CD1c-positive myeloid dendritic cell (primary cell): ENCODE data around the gene TBX5.

Experiments
- DNase-seq: peaks from one replicate; pipeline ENCODE4 v3.0.0-alpha.2; 2016; ENCODE audit errors: extremely low spot score

TBX5 gene

DNA sequence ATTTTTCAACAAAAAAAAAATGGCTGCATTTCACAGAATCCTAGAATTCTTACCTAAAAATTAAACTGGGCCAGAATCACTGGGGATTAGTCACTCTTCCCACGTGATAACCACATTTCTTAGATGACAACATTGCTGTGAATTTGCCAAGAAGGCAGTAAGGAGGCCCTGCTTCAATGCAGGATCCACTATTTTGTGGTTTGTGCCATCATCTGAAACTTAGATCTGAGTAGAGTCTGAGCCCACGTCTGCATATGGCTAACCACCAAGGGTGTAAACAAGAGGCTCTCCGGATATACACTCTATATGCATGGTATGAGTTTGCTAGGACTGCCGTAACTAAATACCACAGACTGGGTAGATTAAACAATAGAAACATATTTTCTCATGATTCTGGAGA lies 24.4 kb upstream of the TBX5 start:
- DNase-seq, result no peak

DNA sequence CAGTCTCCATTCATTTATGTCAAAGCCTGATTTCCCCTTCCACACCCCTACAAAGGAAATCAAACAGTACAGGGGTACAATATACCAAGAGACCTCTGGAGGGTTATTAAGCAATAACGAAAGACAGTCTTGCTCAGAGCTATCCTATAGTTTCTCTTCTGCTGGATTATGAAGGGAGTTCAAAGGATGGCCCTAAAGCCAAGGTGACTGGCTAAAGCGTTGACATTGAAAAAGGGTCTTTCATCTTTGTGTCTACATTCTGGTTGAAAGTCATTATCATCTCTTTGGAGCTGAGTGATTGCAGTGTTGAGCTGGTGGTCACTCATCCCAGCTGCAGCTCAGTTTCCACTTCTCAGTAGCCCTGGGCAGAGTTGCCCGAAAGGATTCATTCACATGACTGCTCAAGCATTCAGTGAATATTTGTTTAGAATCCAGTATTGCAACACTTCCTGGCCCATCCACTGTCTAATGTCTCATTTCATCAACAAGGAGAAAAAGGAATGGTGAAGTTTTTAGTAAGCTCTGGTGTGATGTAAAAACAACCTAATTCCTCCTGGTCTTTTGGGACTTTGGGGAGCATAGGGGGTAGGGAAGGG lies 19.2 kb upstream of the TBX5 start:
- no peak for DNase-seq

GRCh38 chr12:114420944-114421335 lies 15.0 kb upstream of the TBX5 start:
- DNase-seq, result no peak

GRCh38 chr12:114420182-114420943 lies 14.4 kb upstream of the TBX5 start:
- DNase-seq, result no peak

GRCh38 chr12:114416028-114416427 lies 10.1 kb upstream of the TBX5 start:
- DNase-seq, result no peak

DNA sequence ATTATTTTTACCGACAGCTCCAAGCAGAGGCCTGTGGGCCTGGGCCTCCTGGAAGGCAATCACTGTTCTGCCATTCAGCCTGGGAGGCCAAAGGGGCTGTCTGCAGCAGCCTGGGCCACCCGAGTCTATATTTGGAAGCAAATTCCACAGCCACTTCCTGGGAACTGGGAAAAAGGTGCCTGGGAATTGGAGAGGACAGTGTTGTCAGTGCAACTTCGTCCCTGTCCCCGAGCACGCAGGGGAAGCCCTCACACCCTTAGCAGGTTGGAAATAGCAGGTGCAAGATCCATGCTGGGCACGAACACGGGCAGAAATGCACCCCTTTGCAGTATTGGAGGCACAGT lies 9.6 kb upstream of the TBX5 start:
- DNase-seq, result no peak

GRCh38 chr12:114414866-114415524 lies 9.1 kb upstream of the TBX5 start:
- DNase-seq, result no peak

GRCh38 chr12:114414031-114414865 lies 8.3 kb upstream of the TBX5 start:
- DNase-seq, result no peak

- DNase-seq, result no peak
Observed at GRCh38 chr12:114412825-114413749, 7.1 kb upstream of the TBX5 start.

GRCh38 chr12:114412307-114412706 lies 6.4 kb upstream of the TBX5 start:
- no peak for DNase-seq

DNA sequence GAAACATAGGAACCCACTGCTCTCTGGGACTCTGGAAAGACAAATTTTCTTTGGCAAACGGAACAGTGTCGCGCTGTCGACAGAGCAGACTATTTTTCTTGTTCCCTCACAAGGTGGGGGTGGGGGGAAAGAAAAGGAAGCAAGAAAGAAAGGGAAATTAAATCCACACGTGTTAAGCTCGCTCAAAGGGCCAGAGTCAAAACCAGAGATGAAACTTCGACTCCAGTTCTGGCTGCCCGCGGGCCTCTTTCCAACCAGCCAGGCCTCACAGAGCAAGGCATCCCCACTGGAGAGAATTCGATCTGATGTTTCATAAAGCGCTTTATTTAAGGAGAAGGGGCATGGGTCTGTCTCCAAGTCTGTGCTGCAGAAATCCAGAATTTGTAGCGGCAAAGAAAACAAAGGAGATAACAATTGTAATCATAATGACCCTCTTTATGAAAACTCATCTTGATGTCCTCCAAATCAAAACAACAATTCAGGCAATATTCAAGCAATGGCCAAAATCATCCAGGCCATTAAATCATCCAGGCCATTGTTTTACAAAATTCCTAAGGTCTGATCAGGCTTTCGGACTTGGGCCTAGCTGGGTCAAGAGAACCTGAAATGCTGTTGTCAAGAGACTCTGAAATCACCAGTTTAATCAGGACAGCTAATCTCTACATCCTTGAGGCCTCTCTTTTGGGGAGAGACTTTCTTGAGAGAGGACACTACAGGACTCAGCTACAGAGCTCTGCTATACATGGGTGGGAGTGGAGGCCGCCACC lies 5.3 kb upstream of the TBX5 start:
- DNase-seq, result no peak

DNA sequence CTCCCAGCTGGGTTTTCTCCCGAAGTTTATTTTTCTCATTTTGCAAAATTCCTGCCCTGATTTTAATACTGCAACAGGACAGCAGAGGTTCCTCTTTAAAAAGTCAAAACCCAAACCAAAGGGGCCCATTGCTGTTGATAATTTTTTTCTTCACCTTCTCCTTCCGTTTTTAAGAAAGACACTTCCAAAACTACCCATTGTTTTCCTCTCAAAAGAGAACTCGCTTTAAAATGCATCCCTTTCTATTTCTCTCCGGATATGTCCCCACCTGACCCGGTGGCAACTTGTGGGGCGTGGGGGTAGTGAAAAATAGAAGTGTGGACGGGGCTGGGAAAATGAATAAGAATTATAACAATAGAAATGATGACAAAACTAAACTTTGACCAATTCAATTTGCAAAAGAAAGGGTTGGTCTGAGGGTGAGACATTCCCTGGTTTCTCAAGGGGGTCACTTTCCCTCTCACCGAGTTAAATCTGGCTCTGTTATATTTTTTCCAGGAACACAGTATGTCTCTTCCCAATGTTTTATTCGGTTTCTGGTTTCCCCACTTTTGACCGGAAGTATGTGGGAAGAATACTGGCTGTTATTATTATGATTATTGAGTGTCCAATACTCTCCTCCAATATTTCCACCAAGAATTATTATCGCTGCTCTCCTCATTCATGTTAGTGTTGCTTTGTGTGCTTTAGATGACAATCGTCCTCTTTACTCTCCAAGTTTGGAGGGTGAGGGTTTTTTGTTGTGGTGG lies 4.1 kb upstream of the TBX5 start:
- no peak for DNase-seq

DNA sequence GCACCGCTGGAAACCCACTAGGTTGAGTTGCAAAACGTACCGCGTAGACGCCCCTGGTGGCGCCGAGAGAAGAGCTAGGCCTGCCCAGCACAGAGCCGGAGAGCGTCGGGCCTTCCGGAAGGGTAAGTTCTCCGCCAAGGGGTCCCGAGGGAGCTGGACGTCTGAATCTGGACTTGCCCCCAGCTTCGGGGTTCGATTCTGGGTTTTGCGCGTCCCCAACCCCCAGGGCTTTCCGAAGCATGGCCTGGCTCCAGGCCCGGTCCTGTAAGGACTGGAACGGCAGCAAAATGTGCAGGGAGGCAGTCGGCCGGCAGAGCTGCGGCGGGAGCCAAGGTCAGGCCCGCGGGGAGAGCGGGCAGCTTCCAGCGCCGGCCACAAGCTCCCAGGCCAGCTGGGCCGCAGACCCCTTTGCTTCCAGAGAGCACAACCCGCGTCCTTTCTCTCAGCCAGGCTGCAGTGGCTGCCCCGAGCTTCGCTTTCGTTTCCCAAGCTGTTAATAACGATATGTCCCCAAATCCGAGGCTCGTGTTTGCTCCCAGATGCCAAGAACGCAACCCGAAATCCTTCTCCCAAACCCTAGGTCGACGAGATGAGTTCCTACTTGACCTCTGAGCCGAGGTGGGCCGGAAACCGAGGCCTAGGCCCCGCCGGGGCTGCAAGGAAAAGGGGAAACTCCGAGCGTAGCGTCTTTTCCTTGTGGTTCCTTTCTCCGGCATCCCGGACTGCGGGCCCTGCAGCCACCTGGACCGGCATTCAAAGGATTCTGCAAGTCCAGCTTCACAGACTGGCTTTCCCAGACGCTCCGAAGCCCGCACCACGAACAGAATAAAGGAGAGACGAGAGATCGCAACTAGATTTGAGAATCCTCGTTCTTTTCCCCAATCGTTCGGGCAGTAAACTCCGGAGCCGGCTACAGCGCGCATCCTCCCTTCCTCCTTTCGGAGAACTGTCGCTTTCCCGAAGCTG lies 3.2 kb upstream of the TBX5 start:
- DNase-seq, result no peak

DNA sequence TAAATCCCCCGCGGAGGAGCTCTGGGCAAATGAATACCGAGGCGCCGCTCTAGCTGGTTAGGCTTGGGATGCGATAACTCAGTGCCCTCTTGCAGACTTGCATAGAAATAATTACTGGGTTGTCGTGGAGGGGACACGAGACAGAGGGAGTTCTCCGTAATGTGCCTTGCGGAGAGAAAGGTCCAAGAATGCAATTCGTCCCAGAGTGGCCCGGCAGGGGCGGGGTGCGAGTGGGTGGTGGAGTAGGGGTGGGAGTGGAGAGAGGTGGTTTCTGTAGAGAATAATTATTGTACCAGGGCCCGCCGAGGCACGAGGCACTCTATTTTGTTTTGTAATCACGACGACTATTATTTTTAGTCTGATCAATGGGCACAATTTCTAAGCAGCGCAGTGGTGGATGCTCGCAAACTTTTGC lies 2.5 kb upstream of the TBX5 start:
- DNase-seq, result no peak

DNA sequence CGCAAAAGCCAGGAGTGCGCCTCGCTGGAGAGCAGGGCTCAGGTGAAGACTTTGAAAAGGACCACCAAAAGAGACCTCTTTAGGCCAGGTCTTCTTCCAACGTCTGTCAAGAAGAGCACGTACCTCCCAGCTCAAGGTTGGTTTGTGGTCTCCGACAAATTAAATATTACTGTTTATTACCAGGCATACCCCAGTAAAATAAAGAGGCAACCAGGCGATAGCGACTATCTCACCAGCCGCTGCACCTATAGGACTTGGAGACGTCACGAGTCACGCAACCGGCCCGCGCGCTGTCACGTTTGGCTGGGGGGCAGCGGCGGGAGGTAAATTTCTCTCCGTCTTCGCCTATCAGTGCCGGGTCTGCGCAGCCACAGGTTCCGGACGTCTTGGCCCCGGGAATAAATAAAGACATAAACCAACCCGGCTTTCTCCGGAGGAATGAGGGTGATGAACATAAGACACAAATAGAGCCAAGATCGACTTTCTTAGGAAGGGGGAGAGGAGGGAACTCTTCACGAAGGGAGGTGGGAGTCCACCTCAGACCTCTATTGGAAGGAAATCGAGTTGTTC lies 2.0 kb upstream of the TBX5 start:
- DNase-seq, result no peak

DNA sequence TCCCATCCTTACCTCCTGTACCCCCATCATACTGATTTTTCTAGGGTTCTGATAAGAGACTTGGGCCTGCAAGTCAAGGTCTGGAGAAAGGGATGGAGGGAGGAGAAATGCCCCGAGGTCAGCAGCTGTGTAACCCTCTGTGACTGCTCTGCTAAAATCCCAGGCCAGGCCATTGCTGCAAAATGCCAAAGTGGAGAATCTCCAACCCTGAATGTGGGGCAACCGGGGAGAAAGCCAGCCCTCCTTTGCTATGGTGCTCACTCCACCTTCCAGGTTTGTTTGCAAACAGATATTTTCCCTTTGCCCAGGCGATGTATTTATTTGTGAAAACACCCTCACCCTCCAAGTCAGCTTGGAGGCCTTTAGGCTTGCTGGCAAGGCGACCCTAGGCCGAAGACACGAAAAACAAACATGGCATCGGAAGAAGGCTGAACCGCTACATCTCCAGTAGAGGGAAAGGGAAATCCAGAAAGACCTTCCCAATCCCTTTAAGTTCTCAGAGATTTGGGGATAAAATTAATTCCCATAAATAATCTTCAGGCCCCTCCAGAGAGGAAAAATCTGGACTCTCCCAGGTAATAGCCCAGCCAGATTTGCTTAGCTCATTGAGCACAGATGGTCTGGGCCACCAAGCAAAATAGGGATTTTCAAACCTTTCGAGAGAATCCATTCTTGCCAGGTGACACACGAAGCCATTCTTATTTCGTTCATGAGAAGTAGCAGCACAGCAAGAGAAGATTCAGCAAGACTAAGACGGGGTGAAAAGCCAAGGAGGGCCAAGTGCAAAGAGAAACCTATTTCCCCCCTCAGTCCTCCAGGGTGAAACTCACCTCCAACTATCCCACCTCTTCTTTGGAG lies 1.3 kb upstream of the TBX5 start:
- no peak for DNase-seq

GRCh38 chr12:114406316-114406983 lies 506 bp upstream of the TBX5 start:
- DNase-seq, result no peak
